Measurements from ENCODE around the gene FAM47E. TPM values are rescaled to one million over a fixed set of nuclear protein-coding genes. Genes with fewer than 3 reads are reported as not detected.

Gene FAM47E
- total and polyA plus RNA-seq, 2 of the 13 experiments (the other 11 are each of a cell fraction or from before 2014, with no cell fraction given): 0.33 to 0.66 TPM

GRCh38 chr4:76306882-76307659, 55.5 kb downstream of the FAM47E start (continued):
- TF ChIP-seq KIAA2018 (CRISPR knock-in tag; IDR thresholded peaks at IDR 0.05; ENCODE audit: borderline replicate concordance): 0 out of 2 replicates have a peak, but pooled peaks have one; percentile 24
- peak; percentile 62 for TF ChIP-seq ZBTB7B (CRISPR knock-in tag; IDR thresholded peaks at IDR 0.05)
- 0 out of 2 replicates have a peak, but pooled peaks have one; percentile 42 for TF ChIP-seq ZNF547 (CRISPR knock-in tag; IDR thresholded peaks at IDR 0.05)
- TF ChIP-seq ZNF484 (CRISPR knock-in tag; IDR thresholded peaks at IDR 0.05; ENCODE audit: borderline replicate concordance, low read depth): 0 out of 2 replicates have a peak, but pooled peaks have one; percentile 31
- TF ChIP-seq CTCF (CRISPR knock-in tag; IDR thresholded peaks at IDR 0.05): peak; percentile 73
- TF ChIP-seq FOSL2 (CRISPR knock-in tag; IDR thresholded peaks at IDR 0.05): peak; percentile 5; the same call in 1 of the 2 replicates
- 0 out of 2 replicates have a peak, but pooled peaks have one; percentile 2 for TF ChIP-seq NPAS2 (CRISPR knock-in tag; IDR thresholded peaks at IDR 0.05; ENCODE audit: borderline replicate concordance)
- no peak for TF ChIP-seq IKZF1 (IDR thresholded peaks at IDR 0.05)
- TF ChIP-seq SALL2 (CRISPR knock-in tag; IDR thresholded peaks at IDR 0.05): 0 out of 2 replicates have a peak, but pooled peaks have one; percentile 24
- peak; percentile 68 to 74; a peak in 3 of 4 replicates for TF ChIP-seq HMGXB4 (CRISPR knock-in tag; IDR thresholded peaks at IDR 0.05; ENCODE audit: borderline replicate concordance in 1 of 2, low read depth in 1 of 2)
- TF ChIP-seq SPEN (CRISPR knock-in tag; IDR thresholded peaks at IDR 0.05; ENCODE audit: low read depth): peak; percentile 16; the same call in 1 of the 2 replicates
- TF ChIP-seq IKZF4 (CRISPR knock-in tag; IDR thresholded peaks at IDR 0.05; ENCODE audit: borderline replicate concordance, low read depth, not compliant biosample characterization): peak; percentile 55
- no peak for TF ChIP-seq ATF4 (CRISPR knock-in tag; IDR thresholded peaks at IDR 0.05)
- 0 out of 2 replicates have a peak, but pooled peaks have one; percentile 13 for TF ChIP-seq RARA (CRISPR knock-in tag; IDR thresholded peaks at IDR 0.05)
